ENCODE measurements around the gene GRPEL1.
"Not testable (repeated sequence)": the region's sequence is repeated elsewhere in the genome, so short reads cannot be mapped to it uniquely, and the experiment has no call there.

- TF ChIP-seq, protein P1, sequence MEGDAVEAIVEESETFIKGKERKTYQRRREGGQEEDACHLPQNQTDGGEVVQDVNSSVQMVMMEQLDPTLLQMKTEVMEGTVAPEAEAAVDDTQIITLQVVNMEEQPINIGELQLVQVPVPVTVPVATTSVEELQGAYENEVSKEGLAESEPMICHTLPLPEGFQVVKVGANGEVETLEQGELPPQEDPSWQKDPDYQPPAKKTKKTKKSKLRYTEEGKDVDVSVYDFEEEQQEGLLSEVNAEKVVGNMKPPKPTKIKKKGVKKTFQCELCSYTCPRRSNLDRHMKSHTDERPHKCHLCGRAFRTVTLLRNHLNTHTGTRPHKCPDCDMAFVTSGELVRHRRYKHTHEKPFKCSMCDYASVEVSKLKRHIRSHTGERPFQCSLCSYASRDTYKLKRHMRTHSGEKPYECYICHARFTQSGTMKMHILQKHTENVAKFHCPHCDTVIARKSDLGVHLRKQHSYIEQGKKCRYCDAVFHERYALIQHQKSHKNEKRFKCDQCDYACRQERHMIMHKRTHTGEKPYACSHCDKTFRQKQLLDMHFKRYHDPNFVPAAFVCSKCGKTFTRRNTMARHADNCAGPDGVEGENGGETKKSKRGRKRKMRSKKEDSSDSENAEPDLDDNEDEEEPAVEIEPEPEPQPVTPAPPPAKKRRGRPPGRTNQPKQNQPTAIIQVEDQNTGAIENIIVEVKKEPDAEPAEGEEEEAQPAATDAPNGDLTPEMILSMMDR (IDR thresholded peaks at IDR 0.05; ENCODE audit: low read depth, low read length, missing input control): not testable (repeated sequence)
- TF ChIP-seq EGR1 (IDR thresholded peaks at IDR 0.05; ENCODE audit: low read depth in 2 of 2): not testable (repeated sequence)
Observed at GRCh38 chr4:7102516-7102909, 34.6 kb upstream of the GRPEL1 start.
